Breast epithelium (tissue), 4 donors: Measurements from ENCODE around the gene ARL3. TPM values are rescaled to one million over a fixed set of nuclear protein-coding genes. Genes with fewer than 3 reads are reported as not detected.

Experiments
- DNase-seq, 2 donors: peaks; one replicate each; pipeline ENCODE4 v3.0.0-alpha.2; 2019; ENCODE audit warnings: low spot score in 2 of 2
- H3K27ac ChIP-seq, 2 donors: fragments of 200-600 bp; sonication (generic) in 1 of 2; one replicate each; pipeline ENCODE4 v1.5.1; 2016 to 2019; ENCODE audit warnings: mild to moderate bottlenecking in 1 of 2
- H3K27me3 ChIP-seq, 2 donors: fragments of 200-600 bp; sonication (generic) in 1 of 2; one replicate each; pipeline versions ENCODE4 v1.5.1 to v1.6.0; 2017 to 2019; ENCODE audit warnings: control low read depth in 1 of 2, mild to moderate bottlenecking in 1 of 2
- H3K36me3 ChIP-seq: fragments of 200-600 bp; one replicate; pipeline ENCODE4 v1.5.1; 2019
- H3K4me1 ChIP-seq, 2 donors: fragments of 200-600 bp; sonication (generic); one replicate each; pipeline ENCODE4 v1.5.1; 2016 to 2019; ENCODE audit warnings: control low read depth in 1 of 2
- H3K4me3 ChIP-seq, 3 donors: fragments of 200-600 bp; sonication (generic); 1 replicate in 2 of 3; 2 replicates in 1 of 3; pipeline ENCODE4 v1.5.1; 2016 to 2019; ENCODE audit warnings: mild to moderate bottlenecking in 3 of 3, moderate library complexity in 2 of 3
- H3K9me3 ChIP-seq, 2 donors: fragments of 200-600 bp; sonication (generic) in 1 of 2; one replicate each; pipeline ENCODE4 v1.5.1; 2016 to 2019; ENCODE audit warnings: control low read depth in 1 of 2
- CTCF ChIP-seq, 3 donors: fragments of 450-650 bp; IDR thresholded peaks; one replicate each; pipeline ENCODE4 v1.5.1; 2016 to 2017; ENCODE audit warnings: antibody characterized with exemption in 3 of 3, mild to moderate bottlenecking in 3 of 3, moderate library complexity in 3 of 3
- POLR2A ChIP-seq: fragments of 450-650 bp; IDR thresholded peaks from one replicate; pipeline ENCODE4 v1.6.1; 2016; ENCODE audit warnings: antibody characterized with exemption, mild to moderate bottlenecking, moderate library complexity
- POLR2AphosphoS5 ChIP-seq, 3 donors: sonication (generic); formaldehyde crosslinking; IDR thresholded peaks; one replicate each; pipeline ENCODE4 v1.6.1; 2017; ENCODE audit warnings: antibody characterized with exemption in 3 of 3
- intact Hi-C: fragments of 100-400 bp; cut with DNase I; formaldehyde crosslinking; loops from one replicate; pipeline ENCODE4 v1.15.1; 2023; ENCODE audit warnings: low total_unique reads
- total RNA-seq, 3 donors: library from RNA; depleted of rRNA; stranded (reverse); fragments of >200 nt; gene quantifications; one replicate each; pipeline ENCODE4 v1.1.0, GENCODE V29; 2016

ARL3 gene
- total RNA-seq, 3 donors from 2014 or later, result 5.1 to 7.3 (median 5.9) TPM

GRCh38 chr10:102752266-102752930 is 38.2 kb upstream of the ARL3 start:
- TF ChIP-seq CTCF (IDR thresholded peaks at IDR 0.05), result no peak
- TF ChIP-seq POLR2A, result no peak
- TF ChIP-seq POLR2AphosphoS5 (IDR thresholded peaks at IDR 0.05), result peak in 1 of 3 donors; percentile 60
- intact Hi-C loops, result no loop called here
- peak overlapping the region; percentile 83 to 92 for H3K27ac ChIP-seq
- H3K4me1 ChIP-seq, result peaks cover 0 to 4% of the 10 kb centered on the region in 2 donors
- H3K9me3 ChIP-seq, result no peaks in the 10 kb centered on the region
- no peak for DNase-seq
- H3K27me3 ChIP-seq, result no peaks in the 10 kb centered on the region
- no peak overlapping the region for H3K4me3 ChIP-seq
- H3K36me3 ChIP-seq, result no peaks in the 10 kb centered on the region

GRCh38 chr10:102745157-102745556 is 31.0 kb upstream of the ARL3 start:
- no peak for DNase-seq
- Histone ChIP-seq H3K27me3 (no peaks in the 10 kb centered on the region), H3K36me3 (no peaks in the 10 kb centered on the region), H3K4me3 (peak overlapping the region; percentile 94 to 100 (median 95)), H3K9me3 (no peaks in the 10 kb centered on the region), H3K27ac (peak overlapping the region; percentile 92 to 95), H3K4me1 (no peaks in the 10 kb centered on the region)
- intact Hi-C loops, result no loop called here
- TF ChIP-seq POLR2A (no peak), CTCF (IDR thresholded peaks at IDR 0.05) (no peak), POLR2AphosphoS5 (IDR thresholded peaks at IDR 0.05) (no peak)

GRCh38 chr10:102744374-102745051 is 30.3 kb upstream of the ARL3 start:
- Histone ChIP-seq H3K27ac (peak overlapping the region; percentile 92 to 95), H3K4me3 (peak overlapping the region; percentile 94 to 100 (median 95)), H3K27me3 (no peaks in the 10 kb centered on the region), H3K4me1 (no peaks in the 10 kb centered on the region), H3K9me3 (no peaks in the 10 kb centered on the region), H3K36me3 (no peaks in the 10 kb centered on the region)
- no peak for DNase-seq
- no peak for TF ChIP-seq CTCF (IDR thresholded peaks at IDR 0.05)
- intact Hi-C loops, result no loop called here

- peak; percentile 96 to 98 for DNase-seq
- Histone ChIP-seq H3K36me3 (no peaks in the 10 kb centered on the region), H3K27ac (peak within 1 kb of the TSS; percentile 92 to 95), H3K4me1 (no peaks in the 10 kb centered on the region), H3K9me3 (no peaks in the 10 kb centered on the region), H3K4me3 (peak within 1 kb of the TSS; percentile 94 to 100 (median 95)), H3K27me3 (no peaks in the 10 kb centered on the region)
- intact Hi-C loops, result no loop called here
- TF ChIP-seq POLR2AphosphoS5 (IDR thresholded peaks at IDR 0.05) (peak; percentile 92 to 100 (median 98)), CTCF (IDR thresholded peaks at IDR 0.05) (no peak), POLR2A (peak; percentile 80)
Observed at GRCh38 chr10:102743588-102744373, 29.6 kb upstream of the ARL3 start, which contains the start of gene WBP1L. Gene WBP1L, plus strand, starts transcription at chr10:102743948. Its CDS starts 106 bp downstream, at chr10:102744054.
